DND-41 (cell line): Measurements from ENCODE around the gene CYFIP1.

Source experiments
- ATAC-seq: fragments of 200-7000 bp; cut with Tn5 transposase; 3 replicates; pipeline ENCODE4 v1.9.1; 2021; ENCODE audit warnings: low read depth; ENCODE audit not compliant: insufficient read depth
- DNase-seq: peaks from one replicate; pipeline ENCODE4 v3.0.0-alpha.2; 2020
- H2AFZ ChIP-seq: 2 replicates; pipeline ENCODE4 v1.6.0; 2012; ENCODE audit warnings: low read depth, low read length
- H3K27ac ChIP-seq: 2 replicates; pipeline ENCODE4 v1.5.1; 2012; ENCODE audit warnings: low read length, inconsistent platforms
- H3K27me3 ChIP-seq: fragments of 200-600 bp; sonication (generic); 2 replicates; pipeline ENCODE4 v1.6.0; 2012; ENCODE audit warnings: low read length, mild to moderate bottlenecking, inconsistent platforms; ENCODE audit not compliant: insufficient read depth, poor library complexity
- H3K36me3 ChIP-seq: 2 replicates; pipeline ENCODE4 v1.5.1; 2012; ENCODE audit warnings: low read length, inconsistent platforms; ENCODE audit not compliant: insufficient read depth
- H3K4me1 ChIP-seq: 2 replicates; pipeline ENCODE4 v1.5.1; 2012; ENCODE audit warnings: mild to moderate bottlenecking, low read length; ENCODE audit not compliant: insufficient read depth
- H3K4me2 ChIP-seq: 2 replicates; pipeline ENCODE4 v1.6.0; 2012; ENCODE audit warnings: mild to moderate bottlenecking, moderate library complexity, low read length, inconsistent platforms; ENCODE audit not compliant: insufficient read depth
- H3K4me3 ChIP-seq, 2 experiments: fragments of 200-600 bp in 1 of 2; shearing (Covaris generic) in 1 of 2; 2 replicates each; pipeline ENCODE4 v1.5.1; 2012 to 2016; ENCODE audit warnings: inconsistent platforms in 2 of 2, low read length in 2 of 2, mild to moderate bottlenecking in 2 of 2, low read depth in 1 of 2, moderate library complexity in 1 of 2
- H3K79me2 ChIP-seq: 2 replicates; pipeline ENCODE4 v1.6.0; 2012; ENCODE audit warnings: low read length, inconsistent platforms; ENCODE audit not compliant: insufficient read depth
- H3K9ac ChIP-seq: 2 replicates; pipeline ENCODE4 v1.6.0; 2012; ENCODE audit warnings: low read depth, mild to moderate bottlenecking, inconsistent platforms, low read length, moderate library complexity
- H3K9me3 ChIP-seq: 2 replicates; pipeline ENCODE4 v1.5.1; 2012; ENCODE audit warnings: low read length, moderate library complexity, mild to moderate bottlenecking, inconsistent platforms; ENCODE audit not compliant: insufficient read depth, severe bottlenecking
- H4K20me1 ChIP-seq: 2 replicates; pipeline ENCODE4 v1.6.0; 2012; ENCODE audit warnings: low read length; ENCODE audit not compliant: insufficient read depth
- CTCF ChIP-seq: IDR thresholded peaks from 2 replicates; pipeline ENCODE4 v1.5.1; 2012; ENCODE audit warnings: borderline replicate concordance, low read length, moderate library complexity, mild to moderate bottlenecking; ENCODE audit not compliant: poor library complexity, severe bottlenecking; ENCODE audit errors: extremely low read depth
- EZH2 ChIP-seq: IDR thresholded peaks from 3 replicates; pipeline ENCODE4 v1.6.1; 2012; ENCODE audit warnings: borderline replicate concordance, low read depth, mild to moderate bottlenecking, moderate library complexity, low read length, inconsistent platforms; ENCODE audit not compliant: severe bottlenecking

Gene CYFIP1

GRCh38 chr15:22918596-22919140 lies 61.5 kb downstream of the CYFIP1 start:
- Histone ChIP-seq H3K36me3 (no peaks in the 10 kb centered on the region; the same call in none of the 2 replicates), H3K4me1 (no peaks in the 10 kb centered on the region), H3K27ac (no peak overlapping the region), H3K9ac (no peak overlapping the region), H3K4me3 (no peak overlapping the region), H3K27me3 (no peaks in the 10 kb centered on the region), H3K9me3 (no peaks in the 10 kb centered on the region), H2AFZ (no peak overlapping the region), H4K20me1 (no peaks in the 10 kb centered on the region), H3K79me2 (no peaks in the 10 kb centered on the region), H3K4me2 (no peak overlapping the region)
- ATAC-seq, result no peak
- TF ChIP-seq CTCF (no peak), EZH2 (no peak)
- DNase-seq, result no peak

- Histone ChIP-seq H3K9me3 (no peaks in the 10 kb centered on the region), H2AFZ (no peak overlapping the region), H3K79me2 (no peaks in the 10 kb centered on the region), H4K20me1 (no peaks in the 10 kb centered on the region), H3K36me3 (no peaks in the 10 kb centered on the region; the same call in none of the 2 replicates), H3K4me2 (no peak overlapping the region), H3K4me1 (no peaks in the 10 kb centered on the region), H3K27ac (no peak overlapping the region), H3K4me3 (no peak overlapping the region), H3K27me3 (no peaks in the 10 kb centered on the region), H3K9ac (no peak overlapping the region)
- TF ChIP-seq EZH2 (no peak), CTCF (no peak)
- DNase-seq (no peak), ATAC-seq (no peak)
These were observed 62.1 kb downstream of the CYFIP1 start for GRCh38 chr15:22918056-22918455.

GRCh38 chr15:22917556-22917955 lies 62.6 kb downstream of the CYFIP1 start:
- TF ChIP-seq CTCF (no peak), EZH2 (no peak)
- Histone ChIP-seq H3K36me3 (no peaks in the 10 kb centered on the region; the same call in none of the 2 replicates), H3K4me2 (no peak overlapping the region), H3K27me3 (no peaks in the 10 kb centered on the region), H3K4me1 (no peaks in the 10 kb centered on the region), H4K20me1 (no peaks in the 10 kb centered on the region), H3K79me2 (no peaks in the 10 kb centered on the region), H3K9ac (no peak overlapping the region), H3K9me3 (no peaks in the 10 kb centered on the region), H3K27ac (no peak overlapping the region), H3K4me3 (no peak overlapping the region), H2AFZ (no peak overlapping the region)
- ATAC-seq, result no peak
- no peak for DNase-seq
